Left colon (tissue), 2 donors: Measurements from ENCODE around the gene ATG101. TPM values are rescaled to one million over a fixed set of nuclear protein-coding genes. Genes with fewer than 3 reads are reported as not detected.
A peak's percentile ranks its signal among the peaks of the same experiment; 100 is the strongest.

ENCODE experiments used
- ATAC-seq: fragments of 200-7000 bp; cut with Tn5 transposase; one replicate; pipeline ENCODE4 v1.9.1; 2020; ENCODE audit warnings: mild to moderate bottlenecking, moderate library complexity
- DNase-seq, 2 donors: peaks; one replicate each; pipeline ENCODE4 v3.0.0-alpha.2; 2020
- intact Hi-C, 2 donors: fragments of 100-400 bp; cut with DNase I in 1 of 2; cut with micrococcal nuclease in 1 of 2; formaldehyde crosslinking; loops; one replicate each; pipeline versions ENCODE4 v1.11.2 to v1.14.0; 2022; cut with DNase I, micrococcal nuclease
- total RNA-seq, 2 donors: library from RNA; stranded (reverse); fragmentation: NEBNext Ultra II Directional; extraction: Animal tissue kit (Norgen Biotek cat#: 25700); gene quantifications; one replicate each; pipeline ENCODE4 v1.2.1, GENCODE V29; 2021
- donor health status: DM: no; HTN: no; CAD: no.
- donor health status: DM: yes; HTN: yes; CAD: no.

Gene ATG101
- total RNA-seq, 2 donors from 2014 or later = 35.0 to 36.3 TPM

- DNase-seq = no peak
- ATAC-seq = no peak
- intact Hi-C loops = no loop called here
Measured at GRCh38 chr12:52120951-52121823, 51.4 kb downstream of the ATG101 start.

GRCh38 chr12:52121824-52122539 is 52.2 kb downstream of the ATG101 start:
- ATAC-seq (peak; percentile 39), DNase-seq (peak in 1 of 2 donors; percentile 79)
- intact Hi-C loops = no loop called here

GRCh38 chr12:52122540-52122871 is 52.7 kb downstream of the ATG101 start:
- ATAC-seq (no peak), DNase-seq (no peak)
- intact Hi-C loops = no loop called here

GRCh38 chr12:52122904-52123303 is 53.1 kb downstream of the ATG101 start:
- intact Hi-C loops = no loop called here
- no peak for DNase-seq
- ATAC-seq = no peak

GRCh38 chr12:52123487-52124186 is 53.9 kb downstream of the ATG101 start:
- intact Hi-C loops = no loop called here
- no peak for ATAC-seq
- DNase-seq = no peak

- intact Hi-C loops = no loop called here
- DNase-seq (no peak), ATAC-seq (no peak)
Measured at GRCh38 chr12:52125476-52125900, 55.7 kb downstream of the ATG101 start.

GRCh38 chr12:52126050-52126604 is 56.3 kb downstream of the ATG101 start:
- DNase-seq = no peak
- intact Hi-C loops = no loop called here
- no peak for ATAC-seq

Other genes with a start within 250 kb of the ATG101 start
- under 1 TPM; 0.24 to 0.36 TPM for gene FIGNL2, start 221.3 kb upstream of the ATG101 start, total RNA-seq
- gene ANKRD33, start 181.9 kb upstream of the ATG101 start, total RNA-seq = not detected
- 100 to 1,000 TPM; 188 to 214 TPM for gene ACVRL1, start 162.5 kb upstream of the ATG101 start, total RNA-seq
- gene ACVR1B, start 118.3 kb upstream of the ATG101 start, total RNA-seq = 10 to 100 TPM; 67.6 to 84.7 TPM
- gene TAMALIN, start 63.0 kb upstream of the ATG101 start, total RNA-seq = 10 to 100 TPM in 1 of 2 donors, 1 to 10 TPM in 1; 9.0 to 10.7 TPM
- 100 to 1,000 TPM in 1 of 2 donors, 10 to 100 TPM in 1; 37.7 to 182 TPM for gene NR4A1, start 18.5 kb upstream of the ATG101 start, total RNA-seq
- gene SMIM41, start 9.7 kb downstream of the ATG101 start, total RNA-seq = under 1 TPM in 1 of 2 donors, not detected in 1; 0.31 TPM
- 1 to 10 TPM in 1 of 2 donors, not detected in 1; 1.1 TPM for gene KRT80, start 122.0 kb downstream of the ATG101 start, total RNA-seq
- under 1 TPM; 0.78 to 0.89 TPM for gene KRT7, start 163.3 kb downstream of the ATG101 start, total RNA-seq
- gene KRT86, start 204.7 kb downstream of the ATG101 start, total RNA-seq = under 1 TPM in 1 of 2 donors, not detected in 1; 0.20 TPM
- not detected for gene KRT81, start 221.6 kb downstream of the ATG101 start, total RNA-seq